ENCODE results near the gene HOXA11.

The HOXA11 gene

GRCh38 chr7:27205325-27206280 lies 20.6 kb upstream of the HOXA11 start:
- peak; percentile 67 for DNase-seq

- DNase-seq = no peak
Measured at GRCh38 chr7:27204851-27205322, 19.9 kb upstream of the HOXA11 start.

GRCh38 chr7:27203964-27204594 lies 19.0 kb upstream of the HOXA11 start:
- peak; percentile 41 for DNase-seq

DNA sequence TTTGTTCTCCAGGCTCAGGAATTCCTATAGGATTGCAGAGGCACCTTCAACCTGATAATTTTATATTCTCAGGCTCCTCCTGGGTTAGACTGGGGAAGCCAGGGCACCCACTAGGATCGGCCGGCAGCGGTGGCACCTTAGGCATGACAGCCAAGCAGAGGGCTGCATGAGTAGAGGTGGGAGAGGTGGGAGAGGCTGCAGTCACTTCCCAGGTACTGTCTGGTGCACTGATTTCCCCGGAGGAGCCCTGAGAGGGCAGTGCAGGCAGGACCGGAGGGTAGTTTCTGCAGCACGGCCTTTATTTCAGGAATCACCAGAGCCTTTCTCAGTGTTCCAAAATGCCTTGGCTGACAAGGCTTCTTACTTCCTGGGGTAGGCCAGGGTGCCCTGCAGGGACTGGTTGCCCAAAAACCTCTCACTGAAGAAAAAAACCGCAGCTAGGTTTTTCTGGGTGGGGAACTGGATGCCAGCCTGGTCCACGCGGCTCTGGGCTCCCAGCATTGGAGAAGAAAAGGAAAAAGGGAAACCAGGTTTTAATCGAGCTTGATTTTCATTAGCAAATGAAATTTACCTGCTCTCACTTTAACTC lies 18.4 kb upstream of the HOXA11 start:
- DNase-seq = peak; percentile 22

DNA sequence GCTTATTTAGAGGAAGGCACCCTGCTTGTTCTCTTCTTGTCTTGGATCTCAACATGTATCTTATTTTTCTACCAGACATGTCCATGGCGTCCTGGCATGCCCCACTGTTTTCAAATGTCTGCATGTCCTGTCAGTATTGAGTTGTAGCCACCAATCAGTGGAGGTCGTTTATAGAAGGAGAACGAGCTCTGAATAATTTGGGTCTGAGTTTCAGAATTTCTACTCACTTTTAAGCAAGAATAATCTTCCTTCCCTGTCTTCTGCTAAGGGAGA lies 17.8 kb upstream of the HOXA11 start:
- DNase-seq = no peak

- DNase-seq = peak; percentile 67
Measured at GRCh38 chr7:27202018-27202861, 17.2 kb upstream of the HOXA11 start.

GRCh38 chr7:27201580-27202017 lies 16.6 kb upstream of the HOXA11 start:
- peak; percentile 36 for DNase-seq

GRCh38 chr7:27200761-27201579 lies 15.9 kb upstream of the HOXA11 start:
- peak; percentile 61 for DNase-seq

DNA sequence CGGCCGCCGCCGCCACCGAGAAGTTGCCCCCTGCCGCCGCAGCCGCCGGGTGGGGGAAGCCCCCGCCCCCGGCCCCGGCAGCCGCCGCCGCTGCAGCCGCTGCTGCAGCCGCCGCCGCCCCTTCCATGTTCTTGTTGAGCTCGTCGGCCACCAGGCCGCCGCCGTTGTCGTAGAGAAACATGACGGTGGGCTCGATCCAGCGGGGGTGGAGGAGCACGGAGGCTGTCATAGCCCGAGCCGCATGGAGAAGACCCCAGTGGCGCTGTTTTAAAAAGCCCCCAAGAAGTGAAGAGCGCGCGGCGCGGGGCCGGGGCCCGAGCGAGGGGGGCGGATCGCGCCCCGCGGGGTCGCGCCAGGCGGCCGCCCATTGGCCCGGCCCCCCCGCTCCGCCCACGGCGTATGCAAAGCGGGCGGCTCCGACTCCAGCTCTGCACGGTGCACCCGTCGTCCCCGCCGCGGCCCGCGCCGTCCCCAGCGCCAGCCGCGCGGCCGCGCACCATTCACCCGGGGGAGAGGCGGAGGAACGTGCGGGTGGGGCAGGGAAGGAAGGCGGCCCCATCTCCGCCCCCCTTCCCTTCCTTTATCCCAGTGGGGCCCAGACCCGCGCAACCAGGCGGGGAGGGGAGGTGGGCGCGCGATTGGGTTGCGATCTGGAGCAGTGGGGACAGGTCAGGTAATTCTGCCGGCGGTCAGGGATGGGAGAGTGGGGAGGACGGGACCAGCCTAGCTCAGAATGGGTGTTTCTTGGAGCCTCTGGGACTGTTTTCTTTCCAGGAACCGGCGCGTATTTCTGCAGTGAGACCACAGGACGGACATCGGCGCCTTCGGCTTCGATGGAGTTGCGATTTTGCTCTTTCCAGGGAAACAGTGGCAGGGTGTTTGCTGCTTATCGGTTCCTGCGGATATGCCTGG lies 15.1 kb upstream of the HOXA11 start, which contains the start of gene HOXA13:
HOXA13 (minus strand) TSS at position 243 of the 912 bp plus-strand sequence; CDS start at position 229, 14 bp downstream.
- peak; percentile 62 for DNase-seq

DNA sequence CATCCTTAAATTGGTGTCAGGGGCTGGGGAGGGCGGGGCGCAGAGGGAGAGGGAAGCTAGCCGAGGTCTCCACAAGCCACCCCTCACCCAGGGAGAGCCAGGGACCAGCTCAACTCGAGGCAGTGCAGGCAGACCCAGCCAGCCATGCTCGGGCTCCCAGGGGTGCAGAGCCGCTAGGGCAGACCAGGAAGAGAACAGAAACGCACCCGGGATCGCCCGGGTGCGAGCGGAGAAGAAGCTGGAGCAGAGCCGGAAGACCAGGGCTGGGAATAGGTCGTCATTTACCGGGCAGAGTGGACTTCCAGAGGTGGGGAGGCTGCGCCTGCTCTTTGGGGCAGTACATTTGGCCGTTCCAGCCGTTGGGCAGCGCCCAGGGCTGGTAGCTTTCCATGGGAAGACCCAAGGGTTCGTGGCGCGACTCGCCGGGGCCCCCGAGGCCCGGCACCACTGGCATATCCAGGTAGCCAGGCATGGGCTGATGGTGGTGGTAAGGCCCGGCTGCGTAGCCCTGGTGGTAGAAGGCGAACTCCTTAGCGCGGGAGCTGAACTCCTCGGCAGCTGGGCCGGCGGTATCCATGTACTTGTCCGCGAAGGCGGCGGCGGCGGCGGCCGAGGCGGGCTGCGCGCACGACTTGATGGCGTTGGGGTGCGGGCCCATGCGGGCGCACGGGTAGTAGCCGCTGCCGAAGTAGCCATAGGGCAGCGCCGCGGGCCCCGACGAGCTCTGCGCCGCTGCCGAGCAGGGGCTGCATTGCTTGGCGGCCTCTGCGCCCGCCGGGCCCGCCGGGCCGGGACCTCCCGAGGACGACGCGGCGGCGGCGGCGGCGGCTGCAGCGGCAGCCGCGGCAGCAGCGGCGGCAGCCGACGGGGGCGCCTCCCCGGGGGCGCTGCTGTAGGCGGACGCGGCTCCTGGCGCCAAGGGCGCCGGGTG lies 14.1 kb upstream of the HOXA11 start:
- peak; percentile 69 for DNase-seq

- no peak for DNase-seq
Measured at GRCh38 chr7:27198138-27198841, 13.3 kb upstream of the HOXA11 start.

- no peak for DNase-seq
Measured at GRCh38 chr7:27197137-27198042, 12.4 kb upstream of the HOXA11 start.

DNA sequence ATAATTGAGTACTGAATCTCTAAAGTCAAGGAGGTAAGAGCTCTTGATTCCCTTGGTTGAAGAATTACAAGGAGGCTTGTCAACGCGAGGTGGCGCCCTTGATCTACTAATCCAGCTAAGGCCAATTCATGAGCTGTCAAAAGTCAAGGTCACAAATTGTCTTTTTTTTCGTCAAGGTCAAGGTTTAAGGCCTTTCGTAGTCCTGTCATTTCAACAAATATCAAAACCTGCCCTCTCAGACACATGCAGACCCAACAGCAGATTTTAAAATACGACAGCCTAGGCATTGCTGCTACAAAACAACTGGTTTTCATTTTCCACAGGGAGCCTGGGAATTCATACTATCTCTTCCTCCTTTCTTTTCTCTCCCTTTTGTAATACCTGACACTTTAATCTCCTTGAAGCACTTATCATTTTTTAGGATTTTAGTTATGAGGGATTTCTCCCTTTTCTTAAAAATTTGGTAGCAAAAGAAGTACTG lies 11.3 kb upstream of the HOXA11 start:
- peak; percentile 94 for DNase-seq

DNA sequence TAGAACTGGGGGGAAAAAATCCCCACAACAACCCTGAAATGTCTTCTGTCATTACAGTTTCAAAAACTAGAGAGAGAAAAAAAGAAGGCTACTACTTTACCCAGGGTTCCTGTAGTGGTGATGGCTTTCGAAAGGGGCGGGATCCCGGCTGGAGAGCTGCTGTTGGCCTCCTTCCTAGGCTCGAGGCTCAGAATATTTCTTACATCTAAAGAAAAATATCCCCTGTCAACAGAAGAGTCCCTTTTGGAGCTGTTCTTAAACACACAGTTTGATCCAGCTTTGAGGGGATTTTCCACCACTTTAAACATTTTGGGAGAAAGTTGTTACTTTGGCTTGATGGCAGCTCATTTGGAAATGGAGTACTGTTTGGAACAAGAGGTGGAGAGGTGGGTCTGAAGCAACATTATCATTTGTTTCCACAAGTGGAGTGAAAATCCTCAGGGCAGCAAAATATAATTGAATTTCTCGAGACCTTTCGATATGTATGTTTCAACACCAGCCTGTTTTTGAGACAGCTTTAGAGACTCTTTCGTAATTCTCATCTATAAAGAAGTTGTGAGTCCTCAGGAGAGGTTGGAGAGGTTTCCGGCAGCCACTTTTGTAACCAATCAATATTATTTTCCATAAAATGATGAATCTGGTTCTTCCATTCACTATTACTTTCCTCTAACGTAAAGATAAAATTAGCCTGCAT lies 9.8 kb upstream of the HOXA11 start:
- no peak for DNase-seq

- no peak for DNase-seq
Measured at GRCh38 chr7:27194002-27194352, 8.9 kb upstream of the HOXA11 start.

GRCh38 chr7:27193335-27194001 lies 8.4 kb upstream of the HOXA11 start:
- no peak for DNase-seq
